ENCODE data around the gene CCNK.

DNA sequence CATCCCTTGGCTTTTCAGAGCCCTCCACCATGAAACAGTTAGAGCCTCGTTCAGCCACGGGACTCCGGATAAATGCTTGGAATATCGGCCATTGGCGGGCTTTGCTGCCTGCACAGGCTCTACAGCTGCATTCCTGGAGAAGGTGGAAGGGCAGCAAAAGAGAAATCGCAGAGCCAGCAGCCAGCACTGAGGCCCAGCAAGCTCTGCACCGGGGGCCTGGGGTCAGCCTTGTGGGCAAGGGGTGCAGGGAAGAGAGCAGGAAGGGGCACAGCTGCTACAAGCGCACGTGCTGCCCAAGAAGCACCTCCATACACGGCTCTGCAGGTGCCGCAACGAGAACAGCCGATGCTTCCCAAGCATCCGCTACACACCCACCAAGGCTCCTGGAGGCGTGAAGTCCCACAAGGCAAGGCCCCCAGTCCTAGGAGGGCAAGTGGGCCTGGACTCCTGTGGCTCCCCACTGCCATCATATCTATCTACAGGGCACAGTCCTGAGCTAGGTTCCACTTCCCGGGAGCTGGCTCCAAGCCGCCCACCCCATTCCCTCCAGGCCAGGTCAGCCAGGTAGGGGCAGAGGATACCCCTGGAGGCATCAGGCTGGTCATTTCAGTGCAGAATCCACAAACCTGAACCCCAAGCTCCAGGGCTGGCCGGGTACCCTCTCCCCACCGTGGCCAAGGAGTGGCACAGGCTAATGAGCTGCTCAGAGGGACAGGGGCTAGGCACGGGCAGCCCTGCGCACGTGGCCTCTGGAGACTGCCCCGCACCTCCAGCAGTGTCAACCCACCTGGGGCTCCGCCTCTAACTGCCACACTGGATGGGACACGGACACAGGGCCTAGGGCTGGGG is 40.2 kb downstream of the CCNK start:
- TF ChIP-seq REST (IDR thresholded peaks at IDR 0.05; ENCODE audit: insufficient read depth in 1 of 2, low read depth in 2 of 2, low read length in 2 of 2) = no peak
- no peak for TF ChIP-seq POLR2AphosphoS5 (IDR thresholded peaks at IDR 0.05; ENCODE audit: low read depth, low read length)
- TF ChIP-seq TAF1 (IDR thresholded peaks at IDR 0.05; ENCODE audit: borderline replicate concordance, insufficient read depth, low read length) = no peak
- TF ChIP-seq SIN3A (IDR thresholded peaks at IDR 0.05; ENCODE audit: borderline replicate concordance, insufficient read depth, low read length) = no peak

All from PFSK-1 (cell line).